CD14-positive monocyte (primary cell): ENCODE measurements around the gene SEC63. TPM values are rescaled to one million over a fixed set of nuclear protein-coding genes. Genes with fewer than 3 reads are reported as not detected.

ENCODE experiments used
- DNase-seq, 3 donors: peaks; one replicate each; pipeline ENCODE4 v3.0.0-alpha.2; 2011 to 2022
- H2AFZ ChIP-seq: 2 replicates; pipeline ENCODE4 v1.6.0; 2012; ENCODE audit warnings: mild to moderate bottlenecking, low read depth, low read length, inconsistent platforms; ENCODE audit not compliant: insufficient read depth, poor library complexity, severe bottlenecking
- H3K27ac ChIP-seq, 2 donors: 1 replicate in 1 of 2; 2 replicates in 1 of 2; pipeline ENCODE4 v1.5.1; 2012 to 2013; ENCODE audit warnings: low read length in 2 of 2, control low read depth in 1 of 2, inconsistent platforms in 1 of 2, low read depth in 1 of 2, mild to moderate bottlenecking in 1 of 2
- H3K27me3 ChIP-seq, 2 donors: one replicate each; pipeline versions ENCODE4 v1.6.0 to v1.6.1; 2011 to 2013; ENCODE audit warnings: low read length in 2 of 2; ENCODE audit not compliant: control insufficient read depth in 2 of 2, insufficient read depth in 2 of 2
- H3K36me3 ChIP-seq, 2 donors: replicated peaks in 1 of 2; 1 replicate in 1 of 2; 2 replicates in 1 of 2; pipeline versions ENCODE4 v1.5.1 to v1.6.1; 2012 to 2013; ENCODE audit warnings: low read length in 2 of 2, control low read depth in 1 of 2, inconsistent platforms in 1 of 2, mild to moderate bottlenecking in 1 of 2; ENCODE audit not compliant: insufficient read depth in 2 of 2, control insufficient read depth in 1 of 2
- H3K4me1 ChIP-seq, 2 donors: 1 replicate in 1 of 2; 2 replicates in 1 of 2; pipeline versions ENCODE4 v1.5.1 to v1.6.1; 2012 to 2013; ENCODE audit warnings: low read length in 2 of 2, control low read depth in 1 of 2, inconsistent platforms in 1 of 2, mild to moderate bottlenecking in 1 of 2, moderate library complexity in 1 of 2; ENCODE audit not compliant: insufficient read depth in 2 of 2, control insufficient read depth in 1 of 2
- H3K4me2 ChIP-seq: replicated peaks from 2 replicates; pipeline ENCODE3; 2012; ENCODE audit warnings: low read length, moderate library complexity, mild to moderate bottlenecking; ENCODE audit not compliant: poor library complexity, severe bottlenecking; ENCODE audit errors: extremely low read depth
- H3K4me3 ChIP-seq, 3 experiments: fragments of 200-600 bp in 1 of 3; sonication (generic) in 1 of 3; replicated peaks in 1 of 3; 1 replicate in 2 of 3; 2 replicates in 1 of 3; pipeline ENCODE4 v1.5.1; 2011 to 2013; ENCODE audit warnings: low read length in 3 of 3, mild to moderate bottlenecking in 3 of 3, control low read depth in 2 of 3, low read depth in 2 of 3, inconsistent platforms in 1 of 3, moderate library complexity in 1 of 3
- H3K79me2 ChIP-seq: 2 replicates; pipeline ENCODE4 v1.6.0; 2012; ENCODE audit warnings: mild to moderate bottlenecking, control low read depth, inconsistent platforms, low read length, moderate library complexity; ENCODE audit not compliant: insufficient read depth
- H3K9ac ChIP-seq: 2 replicates; pipeline ENCODE4 v1.6.0; 2017; ENCODE audit warnings: low read length, mild to moderate bottlenecking; ENCODE audit not compliant: insufficient read depth, poor library complexity, severe bottlenecking
- H3K9me3 ChIP-seq, 2 donors: replicated peaks in 1 of 2; 1 replicate in 1 of 2; 2 replicates in 1 of 2; pipeline versions ENCODE4 v1.5.1 to v1.6.1; 2012 to 2013; ENCODE audit warnings: low read length in 2 of 2, control low read depth in 1 of 2; ENCODE audit not compliant: control insufficient read depth in 1 of 2, insufficient read depth in 1 of 2
- H4K20me1 ChIP-seq: 2 replicates; pipeline ENCODE4 v1.6.0; 2012; ENCODE audit warnings: mild to moderate bottlenecking, low read length, control low read depth, moderate library complexity; ENCODE audit not compliant: insufficient read depth
- H3K27ac Mint-ChIP-seq, 7 donors: one replicate each; pipeline ENCODE4 v1.8.0; 2020; ENCODE audit warnings: mild to moderate bottlenecking in 7 of 7, mixed read lengths in 7 of 7, moderate library complexity in 6 of 7, inconsistent platforms in 2 of 7
- H3K27me3 Mint-ChIP-seq, 3 donors: one replicate each; pipeline ENCODE4 v1.8.0; 2021 to 2022; ENCODE audit warnings: low read depth in 3 of 3, mild to moderate bottlenecking in 3 of 3, mixed read lengths in 3 of 3, moderate library complexity in 3 of 3, inconsistent platforms in 1 of 3
- H3K36me3 Mint-ChIP-seq, 2 donors: one replicate each; pipeline ENCODE4 v1.8.0; 2020; ENCODE audit warnings: mixed read lengths in 2 of 2, inconsistent platforms in 1 of 2, mild to moderate bottlenecking in 1 of 2
- H3K4me1 Mint-ChIP-seq: one replicate; pipeline ENCODE4 v1.8.0; 2020; ENCODE audit warnings: mild to moderate bottlenecking, mixed read lengths
- H3K4me3 Mint-ChIP-seq, 2 donors: one replicate each; pipeline ENCODE4 v1.8.0; 2020; ENCODE audit warnings: mild to moderate bottlenecking in 2 of 2, mixed read lengths in 2 of 2, moderate library complexity in 1 of 2
- H3K9me3 Mint-ChIP-seq, 7 donors: one replicate each; pipeline ENCODE4 v1.8.0; 2020 to 2022; ENCODE audit warnings: mixed read lengths in 7 of 7, mild to moderate bottlenecking in 6 of 7, moderate library complexity in 6 of 7, inconsistent platforms in 2 of 7
- CTCF ChIP-seq: fragments of 200-600 bp; IDR thresholded peaks from one replicate; pipeline ENCODE4 v1.8.0; 2022; ENCODE audit warnings: antibody characterized with exemption, mild to moderate bottlenecking
- WGBS: methylation state at CpG from one replicate; pipeline ENCODE4 v1.1.5; 2013; ENCODE audit warnings: missing lambda C conversion rate; ENCODE audit not compliant: insufficient coverage; 5-methylcytosine and 5-hydroxymethylcytosine counted together
- intact Hi-C, 2 donors: fragments of 100-400 bp; cut with micrococcal nuclease; formaldehyde crosslinking; loops; one replicate each; pipeline versions ENCODE4 v1.15.0 to v1.15.1; 2023
- polyA plus RNA-seq, 3 donors: library from polyadenylated mRNA; depleted of rRNA in 1 of 3; unstranded in 2 of 3; stranded (reverse) in 1 of 3; fragments of 300-500 nt in 2 of 3; fragments of >200 nt in 1 of 3; fragmentation: Illumina TruSeq in 2 of 3; gene quantifications; 1 replicate in 2 of 3; 2 replicates in 1 of 3; pipeline ENCODE4 v1.2.3, GENCODE V29; 2012 to 2021

The SEC63 gene
- polyA plus RNA-seq, 3 donors = 12.0 to 33.7 (median 12.7) TPM

- Histone ChIP-seq H3K27ac (no peak overlapping the region), H3K27me3 (no peaks in the 10 kb centered on the region), H3K9ac (no peak overlapping the region), H3K36me3 (peaks cover 44 to 59% of the 10 kb centered on the region in 2 donors), H3K4me3 (no peak overlapping the region), H3K79me2 (no peaks in the 10 kb centered on the region), H3K4me2 (no peak overlapping the region), H4K20me1 (no peaks in the 10 kb centered on the region), H3K9me3 (no peaks in the 10 kb centered on the region), H3K4me1 (peaks cover 5 to 9% of the 10 kb centered on the region in 2 donors), H2AFZ (no peak overlapping the region)
- Mint-ChIP-seq H3K27ac (peak overlapping the region in 2 of 7 donors; percentile 65 to 86), H3K9me3 (peaks cover 0 to 2% (median 0%) of the 10 kb centered on the region in 7 donors), H3K4me1 (peaks cover 14% of the 10 kb centered on the region), H3K27me3 (no peaks in the 10 kb centered on the region), H3K36me3 (peaks cover 56 to 64% of the 10 kb centered on the region in 2 donors), H3K4me3 (no peak overlapping the region)
- TF ChIP-seq CTCF = no peak
- WGBS = no CpG with 5 or more reads among the region's 1 CpG
- DNase-seq = no peak
- intact Hi-C loops = no loop called here
Measured at GRCh38 chr6:107869871-107870270, 88.1 kb downstream of the SEC63 start.

GRCh38 chr6:107868867-107869611, 89.0 kb downstream of the SEC63 start:
- peaks cover 40 to 51% of the 10 kb centered on the region in 2 donors for H3K36me3 ChIP-seq
- H2AFZ ChIP-seq = no peak overlapping the region
- no peaks in the 10 kb centered on the region for H3K27me3 ChIP-seq
- no peaks in the 10 kb centered on the region for H3K9me3 ChIP-seq
- no peak for TF ChIP-seq CTCF
- peaks cover 0 to 2% (median 0%) of the 10 kb centered on the region in 7 donors for H3K9me3 Mint-ChIP-seq
- H3K4me2 ChIP-seq = no peak overlapping the region
- no peaks in the 10 kb centered on the region for H4K20me1 ChIP-seq
- no CpG with 5 or more reads among the region's 3 CpGs for WGBS
- peaks cover 51 to 56% of the 10 kb centered on the region in 2 donors for H3K36me3 Mint-ChIP-seq
- intact Hi-C loops = no loop called here
- no peak overlapping the region for H3K27ac ChIP-seq
- no peak overlapping the region for H3K4me3 ChIP-seq
- H3K4me1 ChIP-seq = peaks cover 5 to 9% of the 10 kb centered on the region in 2 donors
- no peaks in the 10 kb centered on the region for H3K27me3 Mint-ChIP-seq
- no peak overlapping the region for H3K4me3 Mint-ChIP-seq
- no peak for DNase-seq
- H3K79me2 ChIP-seq = no peaks in the 10 kb centered on the region
- H3K9ac ChIP-seq = no peak overlapping the region
- peaks cover 14% of the 10 kb centered on the region for H3K4me1 Mint-ChIP-seq
- H3K27ac Mint-ChIP-seq = no peak overlapping the region
